Activated T-helper 2 cell treated with anti-CD3 and anti-CD28 coated beads, Interferon-gamma antibody, Interleukin-2, Interleukin-4, amounts not matched to agents 10 μg/mL and 5 μg/mL and 100 μg/mL, durations not matched to agents 14 hours and 24 hours and 36 hours (primary cell): ENCODE measurements around the gene CD300A. TPM values are rescaled to one million over a fixed set of nuclear protein-coding genes. Genes with fewer than 3 reads are reported as not detected.

Experiments
- DNase-seq: peaks from one replicate; pipeline ENCODE4 v3.0.0; 2021; ENCODE audit warnings: low spot score
- H3K27ac Mint-ChIP-seq: one replicate; pipeline ENCODE4 v1.8.0; 2021; ENCODE audit warnings: mixed read lengths
- H3K27me3 Mint-ChIP-seq: one replicate; pipeline ENCODE4 v1.8.0; 2021; ENCODE audit warnings: low read depth, mixed read lengths
- H3K36me3 Mint-ChIP-seq: one replicate; pipeline ENCODE4 v1.8.0; 2021; ENCODE audit warnings: low read depth, mixed read lengths
- H3K4me1 Mint-ChIP-seq: one replicate; pipeline ENCODE4 v1.8.0; 2021; ENCODE audit warnings: low read depth, mixed read lengths
- H3K4me3 Mint-ChIP-seq: one replicate; pipeline ENCODE4 v1.8.0; 2021; ENCODE audit warnings: low read depth, mild to moderate bottlenecking, moderate library complexity, mixed read lengths
- H3K9me3 Mint-ChIP-seq: one replicate; pipeline ENCODE4 v1.8.0; 2021; ENCODE audit warnings: mixed read lengths
- intact Hi-C: fragments of 100-400 bp; cut with micrococcal nuclease; formaldehyde crosslinking; loops from one replicate; pipeline ENCODE4 v1.15.1; 2023
- total RNA-seq: library from RNA; stranded (reverse); gene quantifications from 2 replicates; pipeline ENCODE4 v1.2.3, GENCODE V29; 2022

CD300A gene
- total RNA-seq, 1 donor from 2014 or later, result 16.6 TPM

DNA sequence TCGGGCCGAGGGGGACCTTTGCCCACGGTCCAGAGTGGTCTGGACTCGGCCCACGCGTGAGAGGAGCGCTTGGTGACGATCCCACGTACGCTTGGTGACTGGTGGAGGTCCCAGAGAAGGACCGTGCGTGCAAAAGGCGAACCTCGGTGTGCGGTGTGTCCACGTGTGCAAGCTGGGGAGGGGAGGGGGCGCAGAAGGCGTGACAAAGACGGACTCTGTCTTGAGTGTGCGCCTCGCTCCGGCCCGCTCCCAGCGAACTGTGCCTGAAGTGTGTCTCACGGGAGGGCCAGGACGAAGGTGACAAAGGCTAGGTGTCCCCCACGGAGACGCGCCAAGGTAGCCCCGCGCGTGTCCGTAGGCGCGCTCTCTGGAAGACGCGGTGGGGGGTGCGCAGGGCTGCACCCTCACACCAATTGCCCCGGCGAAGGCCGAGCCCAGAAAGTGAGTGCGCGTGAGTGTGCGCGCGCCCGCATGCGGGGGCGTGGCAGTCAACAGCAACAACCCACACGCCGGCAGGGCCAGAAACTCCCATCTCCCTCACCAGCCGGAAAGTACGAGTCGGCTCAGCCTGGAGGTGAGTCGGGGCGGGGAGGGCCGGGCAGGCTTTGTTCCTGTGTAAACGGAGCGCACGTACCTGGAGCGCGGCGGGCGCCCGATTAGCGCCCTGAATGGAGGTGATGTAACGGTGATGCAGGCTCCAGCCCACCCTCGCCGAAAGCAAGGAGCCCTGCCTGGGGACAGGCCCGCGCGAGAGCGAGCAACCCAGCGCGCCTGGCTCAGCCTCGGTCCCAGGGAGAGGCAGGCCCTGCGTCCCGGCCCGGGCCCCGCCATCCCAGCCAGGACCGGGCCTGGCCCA is 34.6 kb upstream of the CD300A start, which contains the start of gene GPRC5C:
Gene GPRC5C, plus strand, starts transcription at position 521 of the 856 bp plus-strand sequence. CDS start 7,689 bp downstream, outside the sequence.
- Mint-ChIP-seq H3K36me3 (no peaks in the 10 kb centered on the region), H3K4me1 (no peaks in the 10 kb centered on the region), H3K4me3 (peak within 1 kb of the TSS; percentile 42), H3K27me3 (peaks cover 55% of the 10 kb centered on the region), H3K9me3 (no peaks in the 10 kb centered on the region), H3K27ac (no peak within 1 kb of the TSS)
- peak; percentile 44 for DNase-seq
- intact Hi-C loops, result no loop called here

DNA sequence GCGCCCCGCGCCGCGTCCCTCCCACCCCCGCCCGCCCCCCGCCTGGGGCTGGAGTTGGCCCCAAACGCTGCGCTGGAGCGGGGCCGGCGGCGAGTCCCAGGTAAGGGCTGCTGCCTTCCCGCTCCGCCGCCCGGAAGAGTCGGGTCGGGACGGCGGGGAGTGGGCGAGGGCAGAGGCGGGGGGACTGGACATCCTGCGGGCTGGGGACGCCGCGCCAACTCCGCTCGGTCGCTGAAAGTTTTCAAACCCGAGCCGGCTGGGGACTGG is 34.1 kb upstream of the CD300A start:
- DNase-seq, result no peak
- peaks cover 4% of the 10 kb centered on the region for H3K9me3 Mint-ChIP-seq
- intact Hi-C loops, result no loop called here
- no peak overlapping the region for H3K27ac Mint-ChIP-seq
- H3K4me3 Mint-ChIP-seq, result no peak overlapping the region
- H3K4me1 Mint-ChIP-seq, result no peaks in the 10 kb centered on the region
- H3K27me3 Mint-ChIP-seq, result peaks cover 56% of the 10 kb centered on the region
- no peaks in the 10 kb centered on the region for H3K36me3 Mint-ChIP-seq

DNA sequence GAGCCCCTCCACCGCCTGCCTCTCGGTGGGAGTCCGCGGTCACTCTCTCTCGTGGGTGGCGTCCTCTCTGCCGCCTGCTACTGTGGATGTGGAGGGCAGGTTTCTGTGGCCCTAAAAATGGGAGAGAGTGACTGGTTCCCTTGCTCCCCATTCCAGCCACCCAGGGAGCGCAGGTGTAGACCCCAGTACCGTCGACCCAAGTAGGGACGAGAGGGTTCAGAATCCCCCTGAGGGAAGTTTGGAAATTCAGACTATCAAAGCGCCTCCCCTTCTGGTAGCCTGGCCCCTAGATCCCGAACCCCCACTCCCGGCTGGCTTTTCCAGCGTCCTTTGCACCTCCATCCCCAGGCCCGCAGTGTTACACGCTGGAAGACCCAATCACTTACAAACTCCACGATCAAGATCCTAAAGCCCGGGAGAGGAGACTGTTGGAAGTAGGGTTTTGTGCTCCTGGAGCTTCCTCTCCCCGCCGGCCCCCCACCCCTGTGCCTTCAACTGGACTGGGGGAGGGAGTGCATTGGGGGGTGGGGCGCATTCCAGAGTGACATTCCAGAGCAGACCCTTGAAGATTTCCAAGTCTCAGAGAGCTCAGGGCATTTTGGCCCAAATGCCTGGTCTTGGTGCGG is 33.6 kb upstream of the CD300A start:
- Mint-ChIP-seq H3K27me3 (peaks cover 53% of the 10 kb centered on the region), H3K4me1 (no peaks in the 10 kb centered on the region), H3K36me3 (no peaks in the 10 kb centered on the region), H3K4me3 (no peak overlapping the region), H3K27ac (no peak overlapping the region), H3K9me3 (peaks cover 9% of the 10 kb centered on the region)
- DNase-seq, result no peak
- intact Hi-C loops, result no loop called here

DNA sequence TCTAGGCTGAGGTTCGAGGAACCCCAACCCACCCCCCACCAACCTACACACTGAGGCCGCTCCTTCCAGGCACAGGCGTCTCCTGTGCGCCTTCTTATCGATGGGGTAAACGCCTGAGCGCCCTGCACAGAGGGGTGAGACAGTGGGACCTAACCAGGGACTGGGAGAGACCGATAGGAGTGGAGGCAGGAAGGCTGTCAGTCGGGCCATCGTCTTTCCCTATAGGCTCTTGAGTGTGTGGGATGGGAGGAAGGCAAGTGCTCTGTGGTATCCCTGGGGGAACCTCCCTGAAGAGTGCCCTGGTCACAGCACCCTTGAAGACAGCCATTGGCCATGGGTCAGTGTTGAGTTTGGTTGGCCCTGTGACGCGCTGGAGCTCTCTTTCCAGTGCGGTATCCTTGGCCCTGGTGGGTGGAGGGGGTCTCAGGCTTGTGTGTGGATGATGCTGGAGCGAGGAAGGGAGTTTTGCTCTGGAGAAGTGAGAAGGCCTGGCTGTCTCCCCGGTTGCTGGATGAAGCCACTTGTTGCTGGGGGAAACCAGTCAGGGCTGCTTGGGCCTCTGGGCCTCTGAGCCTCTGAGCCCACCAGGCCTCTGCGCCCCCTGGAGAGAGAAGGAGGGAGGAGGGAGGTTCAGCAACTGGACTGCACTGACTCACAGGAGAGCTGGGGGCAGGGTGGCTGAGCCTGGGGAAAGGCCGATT is 32.9 kb upstream of the CD300A start:
- peaks cover 49% of the 10 kb centered on the region for H3K27me3 Mint-ChIP-seq
- no peaks in the 10 kb centered on the region for H3K4me1 Mint-ChIP-seq
- H3K36me3 Mint-ChIP-seq, result no peaks in the 10 kb centered on the region
- H3K27ac Mint-ChIP-seq, result no peak overlapping the region
- no peak overlapping the region for H3K4me3 Mint-ChIP-seq
- peaks cover 11% of the 10 kb centered on the region for H3K9me3 Mint-ChIP-seq
- DNase-seq, result no peak
- intact Hi-C loops, result no loop called here

DNA sequence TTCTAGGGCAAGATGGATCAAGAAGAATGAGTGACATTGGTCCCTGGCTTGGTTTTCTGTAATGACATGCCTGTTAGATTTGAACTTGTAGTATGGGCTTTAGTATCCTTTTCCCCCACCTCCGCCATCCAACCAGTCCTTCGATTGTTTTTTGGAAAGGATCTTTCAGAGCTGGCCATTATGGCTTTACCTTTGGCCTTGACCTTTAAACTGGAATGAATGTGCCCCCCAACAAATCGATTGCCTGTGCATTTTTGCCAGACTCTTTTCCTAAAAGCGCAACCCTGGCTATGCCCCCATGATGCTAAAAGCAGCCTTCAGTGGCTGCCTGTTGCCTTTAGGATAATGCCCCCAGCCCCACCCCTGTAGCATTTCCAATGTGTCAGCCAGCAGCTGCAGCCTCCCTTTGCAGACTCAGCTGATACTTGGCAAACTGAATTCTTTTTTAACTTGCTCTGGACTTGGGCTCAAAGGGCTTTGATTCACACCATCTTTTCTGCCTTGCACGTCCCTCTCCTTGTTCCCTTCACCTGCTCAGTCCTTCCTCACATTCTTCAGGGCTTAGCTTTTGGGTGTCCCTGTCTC is 30.6 kb upstream of the CD300A start:
- no peak overlapping the region for H3K4me3 Mint-ChIP-seq
- DNase-seq, result no peak
- H3K27me3 Mint-ChIP-seq, result peaks cover 35% of the 10 kb centered on the region
- intact Hi-C loops, result no loop called here
- H3K4me1 Mint-ChIP-seq, result no peaks in the 10 kb centered on the region
- H3K36me3 Mint-ChIP-seq, result no peaks in the 10 kb centered on the region
- H3K27ac Mint-ChIP-seq, result no peak overlapping the region
- H3K9me3 Mint-ChIP-seq, result peaks cover 11% of the 10 kb centered on the region

DNA sequence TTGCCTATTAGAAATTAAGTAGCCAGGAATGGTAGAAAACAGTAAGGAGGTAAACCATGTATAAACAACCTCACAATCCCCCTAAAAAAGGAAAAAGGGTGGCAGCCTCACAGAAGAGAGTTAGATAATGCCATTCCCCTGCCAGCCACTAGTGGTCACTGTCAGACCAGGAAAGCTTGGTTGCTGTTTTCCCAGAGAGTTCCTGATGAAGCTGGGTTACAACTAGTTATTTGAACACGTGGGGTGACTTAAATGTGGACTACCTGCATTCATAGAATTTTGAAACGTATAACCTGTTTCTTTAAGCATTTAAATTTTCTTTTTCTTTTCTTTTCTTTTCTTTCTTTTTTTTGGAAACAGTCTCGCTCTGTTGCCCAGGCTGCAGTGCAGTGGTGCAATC is 28.7 kb upstream of the CD300A start:
- no peak for DNase-seq
- intact Hi-C loops, result loop anchor here (2.0 kb wide), 1 partner anchor 55 kb away; no protein-coding TSS in a partner anchor
- peaks cover 11% of the 10 kb centered on the region for H3K9me3 Mint-ChIP-seq
- H3K4me1 Mint-ChIP-seq, result no peaks in the 10 kb centered on the region
- no peaks in the 10 kb centered on the region for H3K36me3 Mint-ChIP-seq
- H3K4me3 Mint-ChIP-seq, result no peak overlapping the region
- no peak overlapping the region for H3K27ac Mint-ChIP-seq
- peaks cover 26% of the 10 kb centered on the region for H3K27me3 Mint-ChIP-seq

DNA sequence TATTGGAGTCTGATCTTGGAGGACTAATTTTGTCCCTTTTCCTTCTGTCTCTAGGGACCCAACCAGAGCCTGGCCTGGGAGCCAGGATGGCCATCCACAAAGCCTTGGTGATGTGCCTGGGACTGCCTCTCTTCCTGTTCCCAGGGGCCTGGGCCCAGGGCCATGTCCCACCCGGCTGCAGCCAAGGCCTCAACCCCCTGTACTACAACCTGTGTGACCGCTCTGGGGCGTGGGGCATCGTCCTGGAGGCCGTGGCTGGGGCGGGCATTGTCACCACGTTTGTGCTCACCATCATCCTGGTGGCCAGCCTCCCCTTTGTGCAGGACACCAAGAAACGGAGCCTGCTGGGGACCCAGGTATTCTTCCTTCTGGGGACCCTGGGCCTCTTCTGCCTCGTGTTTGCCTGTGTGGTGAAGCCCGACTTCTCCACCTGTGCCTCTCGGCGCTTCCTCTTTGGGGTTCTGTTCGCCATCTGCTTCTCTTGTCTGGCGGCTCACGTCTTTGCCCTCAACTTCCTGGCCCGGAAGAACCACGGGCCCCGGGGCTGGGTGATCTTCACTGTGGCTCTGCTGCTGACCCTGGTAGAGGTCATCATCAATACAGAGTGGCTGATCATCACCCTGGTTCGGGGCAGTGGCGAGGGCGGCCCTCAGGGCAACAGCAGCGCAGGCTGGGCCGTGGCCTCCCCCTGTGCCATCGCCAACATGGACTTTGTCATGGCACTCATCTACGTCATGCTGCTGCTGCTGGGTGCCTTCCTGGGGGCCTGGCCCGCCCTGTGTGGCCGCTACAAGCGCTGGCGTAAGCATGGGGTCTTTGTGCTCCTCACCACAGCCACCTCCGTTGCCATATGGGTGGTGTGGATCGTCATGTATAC is 26.5 kb upstream of the CD300A start:
- intact Hi-C loops, result loop anchor here (2.0 kb wide), 1 partner anchor 53 kb away; no protein-coding TSS in a partner anchor
- H3K27me3 Mint-ChIP-seq, result peaks cover 12% of the 10 kb centered on the region
- H3K4me1 Mint-ChIP-seq, result no peaks in the 10 kb centered on the region
- no peak overlapping the region for H3K27ac Mint-ChIP-seq
- no peak for DNase-seq
- no peak overlapping the region for H3K4me3 Mint-ChIP-seq
- no peaks in the 10 kb centered on the region for H3K36me3 Mint-ChIP-seq
- peaks cover 11% of the 10 kb centered on the region for H3K9me3 Mint-ChIP-seq

DNA sequence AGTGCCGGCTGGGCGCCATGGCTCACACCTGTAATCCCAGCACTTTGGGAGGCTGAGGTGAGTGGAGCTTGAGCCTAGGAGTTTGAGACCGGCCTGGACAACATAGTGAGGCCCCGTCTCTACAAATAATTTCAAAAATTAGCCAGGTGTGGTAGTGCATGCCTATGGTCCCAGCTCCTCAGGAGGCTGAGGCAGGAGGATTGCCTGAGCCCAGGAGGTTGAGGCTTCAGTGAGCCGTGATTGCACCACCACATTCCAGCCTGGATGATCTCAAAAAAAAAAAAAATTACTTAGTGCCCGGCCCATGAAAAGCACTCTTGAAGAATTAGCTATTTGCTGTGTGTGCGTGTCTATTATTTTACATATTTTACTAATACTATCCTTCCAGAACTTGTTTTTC is 24.9 kb upstream of the CD300A start:
- Mint-ChIP-seq H3K27me3 (peaks cover 4% of the 10 kb centered on the region), H3K4me3 (no peak overlapping the region), H3K36me3 (no peaks in the 10 kb centered on the region), H3K27ac (no peak overlapping the region), H3K9me3 (peaks cover 11% of the 10 kb centered on the region), H3K4me1 (no peaks in the 10 kb centered on the region)
- intact Hi-C loops, result no loop called here
- no peak for DNase-seq

DNA sequence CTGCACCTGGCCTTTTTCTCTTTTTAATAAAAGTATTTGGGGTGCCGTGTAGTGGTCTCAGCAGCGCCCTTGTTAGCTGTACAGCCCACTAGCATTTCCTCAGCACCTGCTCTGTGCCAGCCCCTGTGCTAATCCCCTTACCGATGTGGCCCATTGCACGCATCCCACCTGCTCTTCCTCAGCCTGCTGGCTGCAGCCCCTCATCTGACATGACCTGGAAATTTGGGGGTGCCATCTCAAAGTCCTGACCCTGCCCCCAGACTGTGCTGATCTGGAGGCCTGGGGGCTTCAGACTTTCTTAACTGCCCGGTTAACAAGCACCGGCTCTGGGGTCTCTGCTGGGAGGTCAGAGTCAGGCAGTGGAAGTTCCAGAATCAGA is 24.2 kb upstream of the CD300A start:
- no peaks in the 10 kb centered on the region for H3K36me3 Mint-ChIP-seq
- peaks cover 2% of the 10 kb centered on the region for H3K27me3 Mint-ChIP-seq
- H3K4me3 Mint-ChIP-seq, result no peak overlapping the region
- no peak for DNase-seq
- H3K4me1 Mint-ChIP-seq, result no peaks in the 10 kb centered on the region
- intact Hi-C loops, result no loop called here
- H3K27ac Mint-ChIP-seq, result no peak overlapping the region
- peaks cover 8% of the 10 kb centered on the region for H3K9me3 Mint-ChIP-seq

DNA sequence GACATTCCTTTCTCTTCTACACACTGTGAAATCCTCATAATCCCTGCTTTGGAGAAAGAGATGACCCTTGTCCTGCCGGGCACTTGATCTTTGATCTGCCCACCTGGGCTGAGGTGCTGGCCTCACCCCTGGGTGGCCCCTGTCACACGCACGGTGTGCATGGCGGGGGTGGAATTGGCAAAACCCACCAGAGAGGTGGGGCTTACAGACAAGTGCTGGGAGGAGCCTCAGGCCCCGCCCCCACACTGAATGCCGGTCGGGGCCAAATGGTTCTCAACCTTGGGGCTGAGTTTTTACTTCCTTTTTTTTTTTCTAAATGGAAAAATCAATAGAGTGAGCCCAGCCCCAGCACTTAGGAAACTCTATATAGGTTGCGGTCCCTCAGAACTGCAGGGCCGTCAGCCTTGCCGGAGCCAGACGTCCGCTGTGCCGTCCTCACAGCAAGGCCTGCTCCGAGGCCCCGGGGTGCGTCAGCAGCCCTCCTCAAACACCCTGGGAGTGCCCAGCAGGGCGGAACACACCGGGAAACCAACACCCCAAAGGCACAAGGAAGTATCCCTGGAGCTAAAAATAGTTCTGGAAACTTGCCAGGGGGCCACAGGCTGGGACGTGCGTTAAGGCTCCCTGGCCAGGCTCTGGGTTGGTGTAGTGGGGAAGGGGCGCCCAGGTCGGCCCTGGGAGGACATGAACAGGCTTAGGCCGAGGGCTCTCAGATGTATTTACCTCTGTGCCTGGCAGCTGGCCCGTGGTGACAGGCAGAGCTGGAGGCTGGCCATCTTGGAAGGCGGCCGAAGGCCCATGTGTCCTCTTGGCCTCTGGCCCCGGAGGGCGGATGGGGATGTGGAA is 23.5 kb upstream of the CD300A start:
- Mint-ChIP-seq H3K4me3 (no peak overlapping the region), H3K4me1 (no peaks in the 10 kb centered on the region), H3K9me3 (peaks cover 2% of the 10 kb centered on the region), H3K27ac (no peak overlapping the region), H3K36me3 (no peaks in the 10 kb centered on the region), H3K27me3 (peaks cover 7% of the 10 kb centered on the region)
- intact Hi-C loops, result no loop called here
- DNase-seq, result no peak

DNA sequence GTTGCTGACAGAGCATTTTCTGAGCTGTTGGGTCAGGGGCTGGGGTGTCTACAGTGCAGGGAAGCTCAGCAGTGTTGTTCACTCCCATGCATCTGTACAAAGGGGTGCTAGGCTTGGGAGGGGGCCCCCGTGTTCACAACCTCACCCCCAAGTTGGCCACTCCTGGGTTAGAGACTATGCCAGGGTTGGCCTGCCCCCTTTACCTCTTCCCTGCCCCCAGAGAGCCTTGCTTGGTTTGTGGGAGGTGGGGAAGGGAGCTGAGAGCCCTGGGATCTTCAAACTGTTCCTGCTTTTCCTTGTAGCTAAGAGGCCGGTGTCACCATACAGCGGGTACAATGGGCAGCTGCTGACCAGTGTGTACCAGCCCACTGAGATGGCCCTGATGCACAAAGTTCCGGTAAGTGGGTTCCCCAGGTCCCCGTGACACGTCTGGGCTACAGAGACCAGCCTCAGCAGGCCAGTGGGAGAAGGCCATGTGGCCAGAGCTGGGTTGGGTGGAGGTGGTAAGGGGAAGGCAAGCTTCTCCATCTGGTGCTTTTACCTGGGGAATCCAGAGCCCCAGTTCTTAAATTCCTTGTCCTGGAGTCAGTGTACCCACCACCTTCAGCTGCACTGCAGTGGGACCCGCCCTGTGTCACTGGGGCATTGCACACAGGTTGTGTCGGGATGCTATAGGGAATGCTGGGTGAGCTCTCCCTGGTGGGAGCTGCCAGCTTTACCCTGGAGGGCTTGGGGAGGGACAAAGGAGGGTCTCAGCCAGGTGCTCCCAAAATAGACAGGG is 22.7 kb upstream of the CD300A start:
- DNase-seq, result no peak
- Mint-ChIP-seq H3K27ac (no peak overlapping the region), H3K4me1 (no peaks in the 10 kb centered on the region), H3K4me3 (no peak overlapping the region), H3K36me3 (no peaks in the 10 kb centered on the region), H3K9me3 (no peaks in the 10 kb centered on the region), H3K27me3 (peaks cover 7% of the 10 kb centered on the region)
- intact Hi-C loops, result no loop called here
